Activated CD4-positive, alpha-beta T cell treated with anti-CD3 and anti-CD28 coated beads for 1 hour (primary cell): ENCODE results near the gene RAB1A.
A peak's percentile ranks its signal among the peaks of the same experiment; 100 is the strongest.

ENCODE experiments used
- DNase-seq: peaks from one replicate; pipeline ENCODE4 v3.0.0-alpha.2; 2020

Gene RAB1A

DNA sequence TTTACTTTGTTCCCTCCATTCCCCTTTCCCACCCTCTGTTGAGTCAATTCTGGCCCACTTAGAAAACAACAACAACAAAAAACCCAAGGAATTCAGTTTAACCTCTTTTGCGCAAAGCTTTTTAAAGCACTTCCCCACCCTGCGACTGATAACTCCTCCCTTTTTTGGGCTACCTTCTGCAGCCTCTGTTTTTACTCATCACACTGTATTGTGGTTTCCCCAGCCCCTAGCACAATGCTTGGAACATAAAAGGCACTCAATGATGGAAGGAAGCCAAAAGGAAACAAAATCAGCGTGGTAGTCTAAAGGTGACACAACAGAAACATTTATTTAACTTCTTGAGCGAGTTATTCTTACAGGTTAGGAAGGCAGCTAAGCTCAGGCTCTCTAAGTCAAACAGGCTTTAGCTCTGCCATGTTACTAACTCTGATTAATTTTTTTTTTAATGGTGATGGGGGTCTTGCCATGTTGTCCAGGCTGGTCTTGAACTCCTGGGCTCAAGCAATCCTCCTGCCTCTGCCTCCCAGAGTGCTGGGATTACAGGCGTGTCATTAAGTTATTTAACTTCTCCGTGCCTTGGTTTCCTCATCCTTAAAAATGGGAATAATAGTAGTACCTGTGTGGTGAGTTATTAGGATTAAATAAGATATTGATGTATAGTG, 72.4 kb downstream of the RAB1A start:
- DNase-seq = peak; percentile 41

GRCh38 chr2:65057054-65057375, 72.9 kb downstream of the RAB1A start:
- DNase-seq = no peak

DNA sequence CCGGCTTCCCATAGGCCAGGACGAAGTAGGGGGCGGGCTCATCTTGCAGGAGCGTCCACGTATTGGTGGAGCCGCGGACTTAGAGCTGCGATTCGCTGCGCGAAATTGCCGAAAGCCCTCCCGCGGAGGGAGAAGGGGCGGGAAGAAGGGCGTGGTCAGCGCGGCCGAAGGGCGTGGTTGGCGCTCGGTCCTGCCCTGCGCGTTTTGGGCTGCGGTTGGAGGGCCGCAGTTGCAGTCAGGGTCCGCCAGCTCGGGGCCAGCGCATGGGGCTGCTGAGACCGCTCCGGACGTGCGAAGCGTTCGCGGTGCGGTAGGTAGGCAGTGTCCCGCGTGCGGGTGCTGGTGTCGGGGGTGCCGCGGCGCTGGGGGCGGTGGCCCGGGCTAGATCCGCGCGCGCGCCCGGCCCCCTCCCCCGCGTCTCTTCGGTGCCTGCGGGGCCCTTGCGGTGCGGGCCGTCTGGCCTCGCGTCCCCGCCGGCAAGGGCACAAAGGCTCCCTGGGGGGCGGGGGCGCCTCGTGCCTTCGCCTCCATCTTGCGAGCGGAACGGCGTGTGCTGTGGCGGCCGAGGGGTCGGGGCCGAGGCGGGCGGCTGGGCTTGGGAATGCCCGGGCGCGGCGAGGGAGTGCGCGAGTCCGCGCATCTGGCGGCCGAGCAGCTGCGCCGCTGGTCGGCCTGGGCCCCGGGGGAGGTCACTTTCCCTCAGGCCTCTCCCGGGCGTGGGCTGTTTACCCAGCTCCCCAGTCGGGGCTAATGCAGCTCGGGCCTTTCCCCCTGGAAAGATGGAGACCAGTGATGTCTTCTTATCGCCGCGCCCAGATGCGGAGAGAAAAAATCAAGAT, 73.5 kb downstream of the RAB1A start, which contains the start of gene CEP68:
Gene CEP68 (plus strand): TSS at position 202 of the 839 bp plus-strand sequence. CDS start 13,029 bp downstream, outside the sequence.
- DNase-seq = peak; percentile 91

- no peak for DNase-seq
Measured at GRCh38 chr2:65055422-65056214, 74.3 kb downstream of the RAB1A start.

DNA sequence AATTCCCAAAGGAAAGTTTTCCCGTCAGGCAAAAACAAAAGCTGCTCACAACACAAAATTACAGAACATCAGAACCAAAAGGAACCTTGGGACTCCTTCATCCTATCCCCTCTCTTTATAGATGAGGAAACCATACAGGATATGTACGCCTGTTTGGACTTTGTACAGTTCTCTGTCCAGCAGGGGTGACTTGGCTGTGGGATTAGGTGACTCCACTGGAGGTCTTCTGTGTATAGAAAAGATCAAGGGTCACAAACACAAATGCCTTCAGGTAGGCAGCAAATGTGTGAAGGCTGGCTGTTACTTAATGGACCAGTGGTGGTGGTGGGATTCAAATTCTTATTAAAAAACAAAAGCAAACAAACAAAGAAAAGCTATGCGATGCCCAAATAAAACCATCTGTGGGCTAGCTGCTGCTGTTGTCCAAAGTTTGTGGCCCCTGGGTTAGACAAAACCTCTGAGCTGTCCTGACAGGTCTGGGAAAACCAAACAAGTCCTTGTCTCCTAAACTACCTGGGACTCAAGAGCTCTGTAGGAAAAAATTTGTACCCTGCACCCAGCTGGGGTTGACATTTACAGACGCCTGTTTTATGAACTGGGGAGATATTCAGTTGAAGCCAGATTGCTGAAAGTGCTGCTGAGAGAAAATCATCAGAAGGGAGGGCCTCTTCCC, 75.0 kb downstream of the RAB1A start:
- DNase-seq = no peak

DNA sequence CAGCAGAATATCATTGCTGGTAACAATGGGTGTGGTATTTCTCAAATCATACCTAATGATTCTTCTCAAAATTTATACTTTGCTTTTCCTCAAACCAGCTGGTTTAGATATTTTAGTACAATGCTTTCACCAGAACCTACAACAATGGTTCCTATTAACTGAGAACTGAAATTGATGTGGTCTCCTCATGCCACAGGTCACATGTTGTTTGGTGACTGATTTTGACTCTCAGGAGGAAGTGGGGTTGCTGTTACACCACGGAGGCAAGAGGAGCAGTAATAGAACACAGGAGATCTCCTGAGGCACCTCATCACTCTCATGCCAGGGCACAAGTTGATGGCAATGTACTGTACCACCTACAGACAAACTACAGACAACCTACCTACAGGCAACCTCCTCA, 76.7 kb downstream of the RAB1A start:
- DNase-seq = no peak

DNA sequence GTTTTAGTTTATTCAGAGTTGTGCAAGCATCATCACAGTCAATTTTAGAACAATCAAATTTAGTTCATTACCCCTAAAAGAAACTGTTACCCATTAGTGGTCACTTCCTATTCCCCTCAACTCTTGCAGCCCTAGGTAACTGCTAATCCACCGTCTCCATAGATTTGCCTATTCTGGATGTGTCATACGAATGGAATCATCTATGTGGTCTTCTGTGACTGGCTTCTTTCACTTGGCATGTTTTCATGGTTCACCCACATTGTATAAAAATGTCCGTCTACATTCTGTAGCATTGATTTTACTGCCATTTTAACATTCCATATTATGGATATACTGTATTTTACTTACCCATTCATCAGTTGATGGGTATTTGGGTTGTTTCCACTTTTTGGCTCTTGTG, 79.0 kb downstream of the RAB1A start:
- no peak for DNase-seq

GRCh38 chr2:65049010-65049639, 80.8 kb downstream of the RAB1A start:
- no peak for DNase-seq

DNA sequence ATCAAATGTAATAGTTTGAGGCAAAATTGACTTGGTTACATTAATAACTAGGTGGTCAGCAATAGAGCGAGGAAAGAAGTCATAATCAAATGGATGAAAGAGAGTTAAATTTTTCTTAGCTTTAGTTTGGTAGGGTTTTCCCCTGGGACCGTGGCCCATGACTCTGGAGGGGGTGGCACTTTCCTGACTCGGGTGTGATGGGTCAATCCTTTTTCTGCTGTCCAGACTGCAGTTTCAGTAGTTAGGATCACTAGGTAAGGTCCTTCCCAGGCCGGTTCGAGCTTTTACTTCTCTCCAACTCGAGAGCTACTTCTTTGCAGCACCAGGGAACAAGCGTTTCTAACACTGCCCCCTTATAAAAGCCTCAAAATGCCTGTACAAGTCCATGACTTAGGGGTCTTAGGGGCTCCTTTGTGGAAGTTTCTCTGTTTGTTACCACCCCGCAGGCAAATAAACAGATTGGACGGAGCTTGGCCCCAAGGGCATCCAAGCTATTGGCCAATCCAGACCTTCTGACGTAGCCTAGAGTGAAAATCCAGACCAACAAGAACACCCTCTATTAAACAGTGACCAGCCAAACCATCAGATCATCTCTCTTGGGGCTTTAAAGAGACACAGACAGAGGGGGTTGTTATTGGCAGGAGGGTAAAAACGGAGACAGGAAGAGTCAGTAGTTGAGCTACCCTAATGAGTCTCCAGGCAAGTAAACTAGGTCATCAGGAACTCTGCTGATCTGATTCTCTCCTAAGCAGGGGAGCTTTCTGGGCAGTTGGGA, 83.1 kb downstream of the RAB1A start:
- DNase-seq = no peak

- no peak for DNase-seq
Measured at GRCh38 chr2:65045651-65046050, 84.3 kb downstream of the RAB1A start.

DNA sequence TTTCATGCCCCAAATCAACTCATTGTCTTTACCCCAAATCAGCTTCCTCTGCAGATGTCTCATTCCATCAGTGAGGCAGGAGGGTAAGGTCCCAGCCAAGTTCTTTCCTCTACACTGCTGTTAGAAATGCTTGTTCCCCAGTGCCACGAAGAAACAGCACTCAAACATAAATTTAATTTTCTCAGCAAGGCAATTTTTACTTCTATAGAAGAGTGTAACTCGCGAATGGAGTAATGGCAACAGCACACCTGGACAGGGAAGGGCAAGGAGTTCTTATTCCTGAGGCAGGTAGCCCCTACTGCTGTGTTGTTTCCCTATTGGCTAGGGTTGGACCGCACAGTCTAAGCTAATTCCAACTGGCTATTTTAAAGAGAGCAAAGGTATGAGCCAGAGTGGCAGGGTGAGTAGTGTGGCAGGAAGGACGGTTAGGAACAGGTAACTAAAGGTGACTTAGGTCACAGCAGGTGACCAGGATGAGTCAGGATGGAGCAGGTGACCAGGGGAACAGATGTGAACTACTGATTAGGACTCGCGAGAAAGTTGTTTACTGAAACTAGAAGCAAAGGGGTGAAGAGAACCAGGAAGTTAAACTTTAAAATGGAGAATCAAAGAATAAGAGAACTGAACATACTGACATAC, 85.7 kb downstream of the RAB1A start:
- no peak for DNase-seq

GRCh38 chr2:65043001-65043400, 86.9 kb downstream of the RAB1A start:
- no peak for DNase-seq

DNA sequence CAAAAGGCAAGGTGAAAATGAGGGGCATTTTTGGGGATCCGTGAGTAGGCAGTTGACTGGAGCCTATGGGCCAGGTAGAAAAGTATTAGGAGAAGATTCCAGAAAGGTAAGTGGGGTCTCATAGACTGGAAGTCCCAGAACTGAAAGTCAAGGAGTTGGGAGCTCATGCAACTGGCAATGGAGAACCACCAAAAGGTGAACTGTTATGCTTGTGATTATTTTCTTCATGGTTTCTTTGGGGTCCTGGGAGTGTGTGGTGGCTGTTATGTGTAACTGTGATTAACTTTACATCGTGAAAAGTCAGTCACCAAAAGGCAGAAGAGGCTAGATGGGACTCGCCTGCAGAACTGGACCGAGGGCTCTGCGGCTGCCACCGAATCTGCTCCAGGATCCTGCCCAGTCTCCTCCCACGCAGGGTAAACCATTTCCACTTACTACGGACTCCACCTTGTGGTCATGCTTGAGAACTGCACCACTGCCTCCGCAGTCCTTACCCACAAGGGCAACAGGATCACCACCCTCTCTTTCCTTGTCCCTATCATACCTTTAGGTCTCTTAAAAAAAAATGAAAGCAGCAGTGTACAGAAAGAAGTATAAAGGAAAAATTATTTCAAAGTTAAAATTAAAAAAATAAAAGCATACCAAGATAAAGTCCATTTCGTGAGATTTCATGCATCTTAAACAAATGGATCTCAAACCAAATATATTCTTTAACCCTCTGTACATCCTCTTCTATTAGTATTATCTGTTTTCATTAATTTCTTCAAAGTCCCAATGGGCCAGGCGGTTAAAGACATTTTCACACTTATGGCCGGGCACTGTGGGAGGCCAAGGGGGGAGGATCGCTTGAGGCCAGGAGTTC, 89.3 kb downstream of the RAB1A start:
- DNase-seq = peak; percentile 59

DNA sequence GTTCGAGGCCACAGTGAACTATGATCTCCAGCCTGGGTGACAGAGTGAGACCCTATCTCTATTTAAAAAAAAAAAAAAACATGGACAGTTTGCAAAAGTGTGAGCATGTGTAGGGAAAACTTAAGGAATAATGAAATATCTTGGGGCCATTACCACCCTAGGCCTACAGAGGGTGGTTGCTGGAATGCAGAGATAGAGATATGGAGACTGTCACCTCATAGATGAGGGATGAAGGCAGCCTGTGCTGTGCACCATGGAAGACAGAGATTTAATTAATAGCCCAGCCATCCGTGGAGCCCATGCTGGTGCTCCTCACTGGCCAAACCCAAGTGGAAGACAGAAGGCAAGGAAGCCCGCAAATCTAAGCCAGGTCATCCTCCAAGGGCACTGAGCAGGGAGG, 90.3 kb downstream of the RAB1A start:
- no peak for DNase-seq

- DNase-seq = no peak
Measured at GRCh38 chr2:65037178-65037577, 92.7 kb downstream of the RAB1A start.
